Measurements from ENCODE around the gene ICA1L. TPM values are rescaled to one million over a fixed set of nuclear protein-coding genes. Genes with fewer than 3 reads are reported as not detected.

ICA1L gene
- total RNA-seq, 2 donors from 2014 or later, result 5.2 to 9.7 TPM

DNA sequence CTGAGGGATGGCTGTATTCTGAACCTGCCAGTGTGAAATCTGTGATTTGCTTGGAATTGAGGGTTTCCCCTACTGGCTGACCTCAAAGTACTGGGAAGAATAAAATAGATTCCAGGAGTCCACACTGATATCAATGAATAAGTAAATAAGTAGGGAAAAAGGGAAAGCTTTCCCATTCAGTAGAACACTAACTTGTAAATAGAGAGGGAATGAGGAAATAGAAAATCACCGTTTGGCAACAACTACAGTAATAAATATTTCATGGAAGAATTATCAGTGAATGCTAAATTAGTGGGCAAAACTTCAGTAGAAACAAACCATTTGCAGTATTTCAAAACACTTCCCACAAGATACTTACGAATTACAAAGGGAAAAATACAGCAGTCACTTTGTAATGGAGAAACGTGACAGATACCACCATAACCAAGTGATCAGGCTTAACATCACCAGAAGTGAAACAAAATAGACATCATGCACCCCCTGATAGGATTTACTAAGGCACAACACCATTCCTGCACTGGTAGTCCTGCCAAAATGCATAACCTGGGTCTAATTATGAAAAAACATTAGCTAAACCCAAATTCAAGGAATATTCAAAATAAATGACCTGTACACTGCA lies 88.5 kb downstream of the ICA1L start:
- ATAC-seq (no peak), DNase-seq (ENCODE audit: low spot score) (no peak)
- H3K27ac Mint-ChIP-seq, result no peak overlapping the region
- no peak overlapping the region for H3K4me3 Mint-ChIP-seq
- no peaks in the 10 kb centered on the region for H3K36me3 Mint-ChIP-seq
- no peaks in the 10 kb centered on the region for H3K9me3 Mint-ChIP-seq
- peaks cover 3 to 4% of the 10 kb centered on the region in 2 donors for H3K4me1 Mint-ChIP-seq (ENCODE audit: low read depth in 2 of 2)
- H3K27me3 Mint-ChIP-seq, result no peaks in the 10 kb centered on the region

DNA sequence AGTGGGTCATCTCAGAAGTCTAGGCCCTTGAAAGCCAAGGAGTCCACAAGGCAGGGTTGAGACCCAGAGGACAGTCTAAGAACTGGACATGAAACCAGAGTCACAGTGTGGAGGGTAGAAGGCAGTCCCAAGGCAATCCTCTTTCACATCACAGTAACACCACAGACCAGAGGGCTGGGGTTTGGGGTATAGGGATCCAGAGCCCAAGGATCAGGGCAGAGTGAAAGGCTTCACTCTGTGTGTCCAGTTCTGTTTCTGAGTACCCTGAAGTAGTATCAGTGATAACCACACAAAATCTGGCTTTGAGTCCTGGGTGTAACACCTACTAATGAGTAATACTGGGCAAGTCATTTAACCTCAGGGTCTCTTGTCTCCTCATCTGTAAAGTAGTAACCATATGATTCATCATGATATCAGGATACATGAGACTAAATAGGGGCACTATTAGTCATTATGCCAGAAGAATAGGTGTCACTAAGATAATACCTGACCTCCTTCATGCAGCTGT lies 91.0 kb downstream of the ICA1L start:
- ATAC-seq, result peak; percentile 88 to 94
- no peaks in the 10 kb centered on the region for H3K27me3 Mint-ChIP-seq
- H3K27ac Mint-ChIP-seq, result no peak overlapping the region
- H3K4me3 Mint-ChIP-seq, result no peak overlapping the region
- H3K4me1 Mint-ChIP-seq (ENCODE audit: low read depth in 2 of 2), result peaks cover 3 to 4% of the 10 kb centered on the region in 2 donors
- DNase-seq (ENCODE audit: low spot score), result no peak
- no peaks in the 10 kb centered on the region for H3K9me3 Mint-ChIP-seq
- H3K36me3 Mint-ChIP-seq, result no peaks in the 10 kb centered on the region

DNA sequence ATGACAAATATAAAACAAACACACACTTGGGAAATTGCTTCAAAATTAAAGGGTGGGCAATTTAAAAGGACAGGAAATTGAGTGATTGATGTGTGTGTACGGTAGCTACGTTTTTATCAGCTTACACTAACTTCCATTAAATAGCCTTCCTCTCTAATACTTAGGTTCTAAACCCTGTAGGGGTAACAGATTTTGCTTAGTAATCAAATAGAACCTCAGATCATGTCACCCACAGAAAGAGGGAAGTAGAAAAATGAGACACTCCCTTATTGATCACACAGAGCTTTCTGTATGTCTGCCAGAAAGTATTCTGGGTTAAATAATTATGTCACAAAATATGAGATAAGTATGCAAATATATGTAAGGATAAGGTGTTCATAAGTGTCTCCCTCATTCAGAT lies 93.3 kb downstream of the ICA1L start:
- ATAC-seq, result no peak
- no peak overlapping the region for H3K27ac Mint-ChIP-seq
- no peak overlapping the region for H3K4me3 Mint-ChIP-seq
- no peaks in the 10 kb centered on the region for H3K9me3 Mint-ChIP-seq
- peaks cover 3 to 4% of the 10 kb centered on the region in 2 donors for H3K4me1 Mint-ChIP-seq (ENCODE audit: low read depth in 2 of 2)
- no peak for DNase-seq (ENCODE audit: low spot score)
- H3K36me3 Mint-ChIP-seq, result no peaks in the 10 kb centered on the region
- H3K27me3 Mint-ChIP-seq, result no peaks in the 10 kb centered on the region

DNA sequence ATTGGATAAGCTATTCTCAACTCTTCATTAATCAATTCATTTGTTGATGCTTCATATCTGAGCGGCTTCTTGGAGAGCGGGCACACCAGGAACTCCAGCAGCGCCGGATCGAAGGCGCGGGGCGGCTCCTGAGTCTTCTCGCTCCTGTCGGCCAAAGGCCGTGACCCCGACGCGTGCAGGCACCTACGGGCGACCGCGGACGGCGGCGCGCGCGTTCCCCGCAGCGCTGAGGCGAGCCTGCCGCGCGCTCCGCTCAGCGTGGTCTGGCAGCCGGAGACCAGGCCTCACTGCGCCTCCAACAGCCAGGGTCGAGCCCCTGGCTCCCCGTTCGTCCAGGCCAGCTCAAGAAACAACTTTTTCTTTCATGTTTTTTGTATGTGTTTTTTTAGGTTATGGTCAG lies 97.5 kb downstream of the ICA1L start:
- no peak for DNase-seq (ENCODE audit: low spot score)
- Mint-ChIP-seq H3K36me3 (no peaks in the 10 kb centered on the region), H3K4me3 (no peak overlapping the region), H3K27me3 (no peaks in the 10 kb centered on the region), H3K27ac (no peak overlapping the region), H3K4me1 (ENCODE audit: low read depth in 2 of 2) (no peaks in the 10 kb centered on the region), H3K9me3 (no peaks in the 10 kb centered on the region)
- ATAC-seq, result peak in 1 of 2 donors; percentile 36

DNA sequence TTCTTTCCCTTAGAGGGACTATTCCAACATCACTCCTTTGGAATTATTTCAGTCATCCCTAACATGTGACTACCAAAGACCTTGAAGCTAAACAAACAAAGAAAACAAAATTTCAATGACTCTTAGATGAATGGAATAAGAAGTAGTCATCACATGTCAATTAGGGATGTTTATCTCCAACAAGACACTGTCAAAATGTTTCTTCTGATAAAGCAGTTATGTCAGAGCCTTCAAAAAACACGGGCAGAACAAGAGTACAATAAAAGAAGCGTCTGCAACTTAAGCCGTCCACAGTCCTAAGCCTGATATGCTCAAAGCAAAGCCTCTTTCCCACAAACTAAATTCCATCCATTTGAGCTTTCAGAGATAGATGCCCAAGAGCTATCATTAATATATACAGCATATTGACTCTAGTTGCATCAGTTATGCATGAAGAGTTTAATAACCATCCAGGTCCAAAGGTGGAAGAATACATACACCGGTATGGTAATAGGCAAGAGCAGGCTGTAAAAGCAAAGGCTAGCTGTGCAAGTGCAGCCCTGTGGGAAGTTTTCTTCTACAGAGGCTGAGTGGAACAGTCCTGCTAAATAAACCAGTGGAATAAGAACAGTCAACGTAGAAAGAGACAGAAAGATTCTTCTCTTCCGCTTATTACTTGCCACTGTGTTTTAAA lies 98.1 kb downstream of the ICA1L start:
- H3K27ac Mint-ChIP-seq, result no peak overlapping the region
- no peaks in the 10 kb centered on the region for H3K4me1 Mint-ChIP-seq (ENCODE audit: low read depth in 2 of 2)
- no peaks in the 10 kb centered on the region for H3K9me3 Mint-ChIP-seq
- no peak overlapping the region for H3K4me3 Mint-ChIP-seq
- no peaks in the 10 kb centered on the region for H3K27me3 Mint-ChIP-seq
- no peak for ATAC-seq
- no peaks in the 10 kb centered on the region for H3K36me3 Mint-ChIP-seq
- DNase-seq (ENCODE audit: low spot score), result no peak

DNA sequence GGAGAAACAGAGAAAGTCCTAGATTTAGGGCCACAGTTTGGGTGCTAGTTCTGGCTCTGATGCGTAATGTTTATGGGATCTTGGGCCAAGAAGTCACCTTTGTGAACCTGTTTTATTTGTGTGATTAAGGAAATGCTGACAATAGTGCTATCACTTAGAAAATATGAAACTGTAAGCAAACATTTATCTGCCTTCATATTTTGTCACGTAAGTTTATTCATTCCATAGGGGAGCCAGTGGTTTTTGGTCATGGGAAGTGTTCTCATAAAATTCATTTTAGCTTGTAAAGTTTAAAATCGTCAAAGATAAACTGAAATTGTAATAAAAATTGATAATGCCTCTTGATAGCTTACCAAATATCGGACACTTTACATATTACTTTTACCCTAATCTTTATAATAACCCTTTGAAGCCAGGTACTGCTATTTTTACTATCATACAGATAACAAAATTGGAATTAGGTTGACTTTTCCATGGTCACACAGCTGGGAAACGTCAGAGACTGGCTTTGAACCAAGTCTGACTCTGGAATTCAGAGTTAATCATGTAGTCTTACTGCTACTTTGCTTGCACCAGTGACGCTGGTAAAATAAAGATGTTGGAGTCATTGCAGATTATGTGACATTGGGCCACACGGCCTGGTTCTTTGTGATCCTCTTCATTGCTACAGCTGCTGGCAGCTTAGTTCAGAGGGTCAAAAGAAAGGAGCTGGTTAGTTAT lies 99.7 kb downstream of the ICA1L start:
- no peaks in the 10 kb centered on the region for H3K27me3 Mint-ChIP-seq
- H3K9me3 Mint-ChIP-seq, result no peaks in the 10 kb centered on the region
- no peak for DNase-seq (ENCODE audit: low spot score)
- H3K36me3 Mint-ChIP-seq, result no peaks in the 10 kb centered on the region
- H3K4me1 Mint-ChIP-seq (ENCODE audit: low read depth in 2 of 2), result no peaks in the 10 kb centered on the region
- no peak overlapping the region for H3K27ac Mint-ChIP-seq
- no peak for ATAC-seq
- no peak overlapping the region for H3K4me3 Mint-ChIP-seq

DNA sequence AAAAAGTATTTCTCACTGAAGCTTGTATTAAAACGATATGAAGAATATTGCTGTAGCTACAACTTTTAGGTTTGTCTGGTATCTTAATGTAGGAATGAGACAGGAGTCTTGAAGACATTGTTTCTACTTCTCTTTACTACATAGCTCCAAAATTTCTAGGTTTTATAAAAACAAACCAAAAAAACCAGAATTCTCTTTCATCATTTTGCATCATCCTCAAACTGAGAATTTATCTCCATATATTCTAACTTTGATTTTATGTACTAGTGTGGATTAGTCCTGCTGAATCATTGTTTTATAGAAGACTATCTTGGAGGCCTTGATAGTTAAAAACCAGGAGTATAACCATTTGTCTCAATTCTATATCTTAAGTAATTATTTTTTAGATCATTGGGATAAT lies 100.2 kb downstream of the ICA1L start:
- Mint-ChIP-seq H3K9me3 (no peaks in the 10 kb centered on the region), H3K4me1 (ENCODE audit: low read depth in 2 of 2) (no peaks in the 10 kb centered on the region), H3K4me3 (no peak overlapping the region), H3K27me3 (no peaks in the 10 kb centered on the region), H3K27ac (no peak overlapping the region), H3K36me3 (no peaks in the 10 kb centered on the region)
- ATAC-seq, result no peak
- DNase-seq (ENCODE audit: low spot score), result no peak

DNA sequence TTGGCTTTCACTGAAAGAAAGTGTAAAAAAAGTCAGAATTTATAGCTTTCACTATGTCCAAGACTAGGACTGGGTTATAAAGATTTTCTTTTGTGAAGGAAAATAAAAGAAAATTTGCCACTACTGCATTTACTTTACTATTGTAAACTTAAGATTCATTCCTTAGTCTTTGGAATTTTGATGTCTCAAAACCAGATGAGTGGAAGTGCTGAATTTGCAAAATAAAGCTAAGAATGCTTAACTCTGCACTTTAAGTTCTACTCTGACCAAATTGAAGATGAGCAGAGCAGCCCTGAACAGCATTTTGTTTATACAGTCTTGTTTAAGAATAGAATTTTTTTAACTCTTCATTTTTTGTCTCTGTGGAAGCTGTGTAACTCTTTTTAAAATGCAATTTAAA lies 102.4 kb downstream of the ICA1L start:
- H3K36me3 Mint-ChIP-seq, result no peaks in the 10 kb centered on the region
- DNase-seq (ENCODE audit: low spot score) (no peak), ATAC-seq (no peak)
- H3K4me1 Mint-ChIP-seq (ENCODE audit: low read depth in 2 of 2), result no peaks in the 10 kb centered on the region
- no peaks in the 10 kb centered on the region for H3K9me3 Mint-ChIP-seq
- no peak overlapping the region for H3K4me3 Mint-ChIP-seq
- H3K27me3 Mint-ChIP-seq, result no peaks in the 10 kb centered on the region
- no peak overlapping the region for H3K27ac Mint-ChIP-seq

DNA sequence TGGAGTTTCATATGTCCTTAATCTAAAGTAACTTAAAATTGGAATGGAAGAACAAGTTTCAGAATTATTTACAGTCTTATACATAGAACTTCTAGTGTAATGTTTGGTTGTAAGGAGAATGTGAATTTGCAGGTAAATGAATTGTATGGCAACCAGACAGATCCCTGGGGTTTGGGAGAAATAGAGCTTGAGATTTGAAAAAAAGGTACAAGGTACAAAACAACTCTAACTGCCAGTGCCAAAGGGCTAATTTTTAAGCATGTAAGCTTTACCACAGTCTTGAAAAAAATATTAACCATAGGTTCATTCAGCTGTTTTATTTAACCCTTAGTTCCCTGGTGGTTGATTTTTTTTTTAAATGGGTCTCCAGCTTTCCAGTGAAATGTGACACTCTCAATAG lies 103.3 kb downstream of the ICA1L start:
- H3K4me3 Mint-ChIP-seq, result no peak overlapping the region
- DNase-seq (ENCODE audit: low spot score) (no peak), ATAC-seq (no peak)
- H3K4me1 Mint-ChIP-seq (ENCODE audit: low read depth in 2 of 2), result no peaks in the 10 kb centered on the region
- H3K27me3 Mint-ChIP-seq, result no peaks in the 10 kb centered on the region
- no peaks in the 10 kb centered on the region for H3K9me3 Mint-ChIP-seq
- H3K27ac Mint-ChIP-seq, result no peak overlapping the region
- no peaks in the 10 kb centered on the region for H3K36me3 Mint-ChIP-seq

DNA sequence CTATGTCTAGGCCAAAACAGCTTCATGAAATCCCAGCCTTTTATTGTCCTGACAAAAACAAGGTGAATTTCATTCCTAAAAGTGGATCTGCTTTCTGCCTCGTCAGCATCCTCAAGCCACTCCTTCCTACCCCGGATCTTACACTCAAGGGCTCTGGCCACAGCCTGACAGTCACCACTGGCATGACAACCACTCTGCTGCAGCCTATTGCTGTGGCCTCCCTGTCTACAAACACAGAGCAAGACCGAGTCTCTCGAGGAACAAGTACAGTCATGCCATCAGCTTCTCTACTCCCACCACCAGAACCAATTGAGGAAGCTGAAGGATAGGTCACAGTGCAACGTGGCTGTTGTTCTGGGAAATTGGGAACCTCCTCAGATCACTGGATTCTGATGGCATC lies 106.1 kb downstream of the ICA1L start:
- Mint-ChIP-seq H3K4me1 (ENCODE audit: low read depth in 2 of 2) (peaks cover 6 to 7% of the 10 kb centered on the region in 2 donors), H3K27ac (no peak overlapping the region), H3K9me3 (no peaks in the 10 kb centered on the region), H3K4me3 (no peak overlapping the region), H3K27me3 (no peaks in the 10 kb centered on the region), H3K36me3 (no peaks in the 10 kb centered on the region)
- peak in 1 of 2 donors; percentile 48 for ATAC-seq
- DNase-seq (ENCODE audit: low spot score), result no peak

DNA sequence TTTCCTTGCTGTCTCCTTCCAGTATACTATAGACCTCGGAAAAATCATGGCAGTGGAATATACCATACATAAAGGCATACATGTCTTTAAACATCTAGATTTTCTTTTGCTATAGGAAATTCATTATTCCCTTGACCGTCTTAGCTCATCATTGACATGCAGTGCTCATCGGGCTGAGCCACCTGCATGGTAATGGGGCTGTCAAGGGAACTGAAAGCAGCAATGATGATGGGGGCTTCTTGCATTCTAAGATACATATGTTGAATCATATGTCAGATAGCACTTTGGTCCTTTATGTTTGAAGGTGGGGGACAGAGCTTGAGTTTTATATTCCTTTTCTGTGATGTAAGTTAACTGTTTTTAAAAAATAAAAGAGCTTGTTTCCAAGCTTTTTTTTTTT lies 106.6 kb downstream of the ICA1L start:
- Mint-ChIP-seq H3K4me1 (ENCODE audit: low read depth in 2 of 2) (peaks cover 6 to 7% of the 10 kb centered on the region in 2 donors), H3K27me3 (no peaks in the 10 kb centered on the region), H3K36me3 (no peaks in the 10 kb centered on the region), H3K9me3 (no peaks in the 10 kb centered on the region), H3K27ac (no peak overlapping the region), H3K4me3 (no peak overlapping the region)
- no peak for DNase-seq (ENCODE audit: low spot score)
- ATAC-seq, result no peak

DNA sequence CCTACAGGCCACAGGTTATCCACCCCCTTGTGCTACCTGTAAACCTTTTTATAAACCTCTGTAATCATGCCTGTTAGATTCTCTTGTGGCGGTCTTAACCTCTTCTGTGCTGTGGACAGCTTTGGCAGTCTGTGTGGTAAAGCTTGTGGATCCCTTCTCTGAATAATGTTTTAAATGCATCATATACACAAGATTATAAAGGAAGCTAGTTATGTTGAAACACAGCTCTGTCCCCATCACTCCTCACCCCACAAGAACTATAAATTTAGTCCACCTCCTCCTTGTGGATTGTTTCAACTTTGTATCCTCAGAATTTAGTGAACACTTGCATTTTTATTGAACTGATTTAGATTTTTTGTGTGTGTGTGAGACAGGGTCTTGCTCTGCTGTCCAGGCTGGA lies 107.7 kb downstream of the ICA1L start:
- DNase-seq (ENCODE audit: low spot score) (no peak), ATAC-seq (no peak)
- H3K27me3 Mint-ChIP-seq, result no peaks in the 10 kb centered on the region
- no peaks in the 10 kb centered on the region for H3K9me3 Mint-ChIP-seq
- peaks cover 6 to 7% of the 10 kb centered on the region in 2 donors for H3K4me1 Mint-ChIP-seq (ENCODE audit: low read depth in 2 of 2)
- no peaks in the 10 kb centered on the region for H3K36me3 Mint-ChIP-seq
- H3K4me3 Mint-ChIP-seq, result no peak overlapping the region
- no peak overlapping the region for H3K27ac Mint-ChIP-seq

DNA sequence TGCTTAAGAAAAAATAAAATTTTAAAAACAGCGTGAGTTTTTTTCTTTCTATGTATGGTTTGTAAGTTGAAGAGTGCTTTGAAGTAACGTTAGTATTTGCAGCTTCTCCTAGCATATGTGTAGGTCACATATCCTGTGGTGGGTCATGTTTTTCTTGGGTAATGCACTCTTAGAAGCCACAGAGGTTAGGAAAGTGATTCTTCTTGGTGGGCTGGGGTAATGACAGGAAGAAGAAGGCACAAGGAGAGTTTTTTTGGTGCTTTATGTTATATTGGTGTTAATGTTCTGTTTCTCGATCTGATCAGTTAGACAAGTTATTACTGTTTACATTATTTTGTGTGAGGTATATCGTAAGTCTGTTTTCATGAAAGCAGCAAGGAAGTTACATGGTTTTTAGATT lies 109.0 kb downstream of the ICA1L start:
- DNase-seq (ENCODE audit: low spot score) (no peak), ATAC-seq (peak; percentile 61)
- Mint-ChIP-seq H3K9me3 (no peaks in the 10 kb centered on the region), H3K4me1 (ENCODE audit: low read depth in 2 of 2) (peaks cover 6 to 7% of the 10 kb centered on the region in 2 donors), H3K4me3 (no peak overlapping the region), H3K27me3 (no peaks in the 10 kb centered on the region), H3K27ac (peak overlapping the region in 1 of 2 donors; percentile 42), H3K36me3 (no peaks in the 10 kb centered on the region)

DNA sequence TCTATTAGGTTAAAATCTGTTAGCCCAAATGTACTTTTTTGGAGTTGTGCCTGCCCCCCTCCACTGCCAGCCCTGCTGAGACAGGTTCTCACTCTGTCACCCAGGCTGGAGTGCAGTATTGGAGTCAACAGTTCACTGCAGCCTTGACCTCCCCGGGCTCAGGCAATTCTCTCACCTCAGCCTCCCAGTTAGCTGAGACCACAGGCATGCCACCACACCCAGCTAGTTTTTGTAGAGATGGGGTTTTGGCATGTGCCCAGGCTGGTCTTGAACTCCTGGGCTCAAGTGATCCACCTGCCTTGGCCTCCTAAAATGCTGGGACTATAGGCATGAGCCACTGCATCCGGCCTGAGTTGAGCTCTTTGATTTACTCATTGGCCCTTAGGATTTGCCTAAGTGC lies 110.7 kb downstream of the ICA1L start:
- H3K9me3 Mint-ChIP-seq, result no peaks in the 10 kb centered on the region
- DNase-seq (ENCODE audit: low spot score) (no peak), ATAC-seq (peak in 1 of 2 donors; percentile 24)
- H3K27me3 Mint-ChIP-seq, result no peaks in the 10 kb centered on the region
- no peak overlapping the region for H3K27ac Mint-ChIP-seq
- no peaks in the 10 kb centered on the region for H3K36me3 Mint-ChIP-seq
- H3K4me1 Mint-ChIP-seq (ENCODE audit: low read depth in 2 of 2), result peaks cover 6 to 7% of the 10 kb centered on the region in 2 donors
- H3K4me3 Mint-ChIP-seq, result no peak overlapping the region

Measured in natural killer cell treated with Interleukin-12 subunit alpha and Interleukin-12 subunit beta and Interleukin-15 and Interleukin-18, amount 100 ng/mL, for 72 hours (primary cell).